GM12873 (cell line): ENCODE results near the gene RYR2.

Experiments used
- CTCF ChIP-seq: IDR thresholded peaks from 2 replicates; pipeline ENCODE4 v1.5.1; 2012; ENCODE audit warnings: low read depth, mild to moderate bottlenecking, moderate library complexity, low read length, control low read depth; ENCODE audit not compliant: insufficient read depth; ENCODE audit errors: missing control alignments

Gene RYR2

GRCh38 chr1:237398751-237399150 lies 356.8 kb downstream of the RYR2 start:
- no peak for TF ChIP-seq CTCF

GRCh38 chr1:237405912-237406311 lies 363.9 kb downstream of the RYR2 start:
- no peak for TF ChIP-seq CTCF

DNA sequence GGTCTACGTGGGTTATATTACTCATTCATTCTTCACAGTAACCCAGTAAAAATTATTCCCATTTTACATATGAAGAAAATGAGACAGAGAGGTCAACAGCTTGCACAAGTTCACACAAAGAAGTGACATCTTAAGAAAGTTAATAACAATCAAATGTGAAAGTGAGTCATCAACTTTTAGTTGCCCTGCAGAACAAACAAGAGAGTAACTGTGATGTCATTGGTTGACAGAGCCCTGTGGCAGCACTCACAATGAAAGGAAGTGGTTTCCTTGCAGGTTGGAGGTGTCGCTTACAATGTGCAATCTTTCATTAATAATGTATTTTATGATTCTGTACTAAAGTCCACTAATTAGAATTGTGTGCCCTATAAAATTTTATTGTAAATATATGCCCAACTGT lies 369.6 kb downstream of the RYR2 start:
- TF ChIP-seq CTCF = no peak

- no peak for TF ChIP-seq CTCF
These were observed 375.1 kb downstream of the RYR2 start for GRCh38 chr1:237416924-237417655.

- no peak for TF ChIP-seq CTCF
These were observed 386.8 kb downstream of the RYR2 start for GRCh38 chr1:237428809-237429208.

DNA sequence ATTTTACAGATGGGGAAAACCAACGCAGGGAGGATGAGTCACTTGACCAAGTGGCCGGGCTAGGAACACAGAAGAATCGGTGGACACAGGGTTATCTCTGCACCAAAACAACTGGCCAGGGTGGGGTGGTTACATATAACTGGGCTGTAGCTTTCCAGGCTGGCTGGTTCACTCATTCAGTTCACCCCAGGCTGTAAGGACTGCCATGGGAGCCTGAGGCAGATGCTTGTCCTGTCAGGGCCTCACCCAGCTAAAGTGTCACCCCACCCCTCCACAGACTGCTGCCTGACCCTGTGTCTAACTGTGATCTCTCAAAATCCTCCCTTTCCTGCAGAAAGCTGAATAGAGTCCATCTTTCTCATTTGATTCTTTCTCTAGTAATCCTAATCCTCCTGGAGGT lies 387.3 kb downstream of the RYR2 start:
- no peak for TF ChIP-seq CTCF

GRCh38 chr1:237431448-237431847 lies 389.5 kb downstream of the RYR2 start:
- no peak for TF ChIP-seq CTCF
